Caco-2 (cell line): Measurements from ENCODE around the gene PODXL. TPM values are rescaled to one million over a fixed set of nuclear protein-coding genes. Genes with fewer than 3 reads are reported as not detected.
A peak's percentile ranks its signal among the peaks of the same experiment; 100 is the strongest.

Experiments
- BruUV-seq: library from RNA; stranded (reverse); fragments of 400-500 nt; replicated peaks from 2 replicates; lab custom pipeline; 2021; lab: Mats Ljungman, UMichigan
- CTCF ChIA-PET: fragments of 300-600 bp; sonication (Branson Sonifier 250); formaldehyde crosslinking; loops from one replicate; lab custom pipeline; 2022; ENCODE audit warnings: antibody characterized with exemption; lab: Charles Lee
- POLR2A ChIA-PET: fragments of 300-600 bp; sonication (Branson Sonifier 250); formaldehyde crosslinking; loops from one replicate; lab custom pipeline; 2022; ENCODE audit warnings: antibody characterized with exemption; lab: Charles Lee
- DNase-seq, 2 experiments: peaks; one replicate each; pipeline versions ENCODE4 v3.0.0 to v3.0.0-alpha.2; 2020 to 2022
- H3K27me3 ChIP-seq: replicated peaks from 2 replicates; pipeline ENCODE4 v1.6.0; 2011; ENCODE audit warnings: low read length; ENCODE audit not compliant: control insufficient read depth, insufficient read depth
- H3K36me3 ChIP-seq: 2 replicates; pipeline ENCODE4 v1.5.1; 2011; ENCODE audit warnings: low read length; ENCODE audit not compliant: control insufficient read depth, insufficient read depth
- H3K4me1 ChIP-seq: fragments of 250-450 bp; sonication (Bioruptor Pico); 2 replicates; pipeline ENCODE4 v1.5.1; 2020; ENCODE audit warnings: mild to moderate bottlenecking
- H3K4me3 ChIP-seq: 2 replicates; pipeline ENCODE4 v1.5.1; 2011; ENCODE audit warnings: low read depth, mild to moderate bottlenecking, control low read depth, low read length
- H3K9me3 ChIP-seq: fragments of 250-450 bp; sonication (Bioruptor Pico); 2 replicates; pipeline ENCODE4 v1.5.1; 2020; ENCODE audit warnings: mild to moderate bottlenecking, moderate library complexity
- H3K27ac Mint-ChIP-seq: one replicate; pipeline ENCODE4 v1.8.0; 2022; ENCODE audit warnings: mixed read lengths; ENCODE audit not compliant: unreplicated experiment
- H3K27me3 Mint-ChIP-seq: one replicate; pipeline ENCODE4 v1.8.0; 2022; ENCODE audit warnings: mixed read lengths; ENCODE audit not compliant: insufficient read depth, unreplicated experiment
- H3K36me3 Mint-ChIP-seq: one replicate; pipeline ENCODE4 v1.8.0; 2022; ENCODE audit warnings: mild to moderate bottlenecking, mixed read lengths; ENCODE audit not compliant: insufficient read depth, unreplicated experiment
- H3K4me1 Mint-ChIP-seq: one replicate; pipeline ENCODE4 v1.8.0; 2022; ENCODE audit warnings: low read depth, mixed read lengths; ENCODE audit not compliant: unreplicated experiment
- H3K4me3 Mint-ChIP-seq: one replicate; pipeline ENCODE4 v1.8.0; 2022; ENCODE audit warnings: mild to moderate bottlenecking, moderate library complexity, mixed read lengths; ENCODE audit not compliant: unreplicated experiment
- H3K9me3 Mint-ChIP-seq: one replicate; pipeline ENCODE4 v1.8.0; 2022; ENCODE audit warnings: mixed read lengths; ENCODE audit not compliant: unreplicated experiment
- intact Hi-C: fragments of 100-400 bp; cut with micrococcal nuclease; formaldehyde crosslinking; loops from one replicate; pipeline ENCODE4 v1.10.0; 2022; ENCODE audit not compliant: unreplicated experiment
- total RNA-seq: library from RNA; stranded (reverse); gene quantifications from 2 replicates; pipeline ENCODE4 v1.2.3, GENCODE V29; 2022
- TF ChIP-seq, protein P1 (sequence below), 2 experiments: fragments of 200-600 bp in 1 of 2; IDR thresholded peaks; 1 replicate in 1 of 2; 2 replicates in 1 of 2; pipeline versions ENCODE4 v1.5.1 to v1.8.0; 2011 to 2022; ENCODE audit warnings: antibody characterized with exemption in 1 of 2, control low read depth in 1 of 2, inconsistent platforms in 1 of 2, low read depth in 1 of 2, low read length in 1 of 2, mild to moderate bottlenecking in 1 of 2, moderate library complexity in 1 of 2; ENCODE audit not compliant: insufficient read depth in 1 of 2, severe bottlenecking in 1 of 2, unreplicated experiment in 1 of 2

Gene PODXL
- total RNA-seq, 1 experiment from 2014 or later = 278 TPM

GRCh38 chr7:131557652-131558385, 1.4 kb upstream of the PODXL start:
- Mint-ChIP-seq H3K27ac (peak overlapping the region; percentile 53), H3K4me3 (peak overlapping the region; percentile 94), H3K9me3 (no peaks in the 10 kb centered on the region), H3K4me1 (peaks cover 29% of the 10 kb centered on the region), H3K36me3 (peaks cover 22% of the 10 kb centered on the region), H3K27me3 (no peaks in the 10 kb centered on the region)
- TF ChIP-seq, protein P1, sequence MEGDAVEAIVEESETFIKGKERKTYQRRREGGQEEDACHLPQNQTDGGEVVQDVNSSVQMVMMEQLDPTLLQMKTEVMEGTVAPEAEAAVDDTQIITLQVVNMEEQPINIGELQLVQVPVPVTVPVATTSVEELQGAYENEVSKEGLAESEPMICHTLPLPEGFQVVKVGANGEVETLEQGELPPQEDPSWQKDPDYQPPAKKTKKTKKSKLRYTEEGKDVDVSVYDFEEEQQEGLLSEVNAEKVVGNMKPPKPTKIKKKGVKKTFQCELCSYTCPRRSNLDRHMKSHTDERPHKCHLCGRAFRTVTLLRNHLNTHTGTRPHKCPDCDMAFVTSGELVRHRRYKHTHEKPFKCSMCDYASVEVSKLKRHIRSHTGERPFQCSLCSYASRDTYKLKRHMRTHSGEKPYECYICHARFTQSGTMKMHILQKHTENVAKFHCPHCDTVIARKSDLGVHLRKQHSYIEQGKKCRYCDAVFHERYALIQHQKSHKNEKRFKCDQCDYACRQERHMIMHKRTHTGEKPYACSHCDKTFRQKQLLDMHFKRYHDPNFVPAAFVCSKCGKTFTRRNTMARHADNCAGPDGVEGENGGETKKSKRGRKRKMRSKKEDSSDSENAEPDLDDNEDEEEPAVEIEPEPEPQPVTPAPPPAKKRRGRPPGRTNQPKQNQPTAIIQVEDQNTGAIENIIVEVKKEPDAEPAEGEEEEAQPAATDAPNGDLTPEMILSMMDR (IDR thresholded peaks at IDR 0.05; ENCODE audit: insufficient read depth in 1 of 2, low read depth in 1 of 2, low read length in 1 of 2, severe bottlenecking in 1 of 2, unreplicated experiment in 1 of 2) = no peak
- Histone ChIP-seq H3K4me1 (peaks cover 26% of the 10 kb centered on the region), H3K27me3 (no peaks in the 10 kb centered on the region), H3K36me3 (no peaks in the 10 kb centered on the region), H3K4me3 (peak overlapping the region; percentile 84), H3K9me3 (no peaks in the 10 kb centered on the region)
- ChIA-PET POLR2A (interaction anchor here (0.6 to 1.5 kb wide), 4 partner anchors 25 to 95 kb away, joined by 3 to 10 read pairs (median 4); no protein-coding TSS in a partner anchor), CTCF (interaction anchor here (1.0 kb wide), 1 partner anchor 68 kb away, joined by 4 read pairs; no protein-coding TSS in a partner anchor)
- intact Hi-C loops = loop anchor here (1.0 to 5.0 kb wide), 3 partner anchors 28 to 63 kb away; no protein-coding TSS in a partner anchor
- TSS peak; percentile 80 for BruUV-seq
- peak; percentile 51 to 58 for DNase-seq

DNA sequence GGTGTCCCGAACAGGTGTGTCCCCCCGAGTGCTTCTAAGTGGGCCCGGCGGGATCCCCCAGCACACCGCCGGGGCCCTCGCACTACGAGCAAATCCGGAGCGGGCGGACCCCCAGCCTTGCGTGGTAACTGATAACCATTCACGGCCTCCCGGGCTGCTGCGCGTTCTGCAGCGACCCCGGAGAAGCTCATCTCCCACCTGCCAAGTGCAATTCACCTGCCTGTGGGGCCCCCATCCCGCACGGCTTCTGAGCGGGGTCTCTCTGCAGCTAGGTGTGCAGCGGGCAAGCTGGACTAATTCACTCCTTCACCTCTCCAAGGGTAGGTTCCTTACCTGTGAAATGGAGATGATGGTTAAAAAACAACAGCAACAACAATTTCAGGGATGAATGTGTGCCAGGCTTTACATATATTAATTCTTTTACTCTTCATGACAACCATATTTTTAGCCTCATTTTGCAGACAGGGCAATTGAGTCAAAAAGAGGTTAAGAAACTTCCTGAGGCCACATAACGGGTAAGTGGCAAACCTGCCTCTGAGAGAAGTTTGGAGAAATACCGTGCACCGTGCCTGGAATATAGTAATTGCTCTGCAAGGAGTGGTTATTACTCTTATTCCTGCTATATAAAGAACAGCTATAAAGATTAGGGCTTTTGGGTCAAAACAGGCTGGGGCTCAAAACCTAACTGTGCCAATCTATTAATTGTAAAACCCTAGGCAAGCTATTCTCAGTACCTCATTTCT, 652 bp upstream of the PODXL start:
- ChIA-PET CTCF (no interaction called here), POLR2A (interaction anchor here (0.6 to 1.5 kb wide), 2 partner anchors 29 to 33 kb away, joined by 3 to 5 read pairs; no protein-coding TSS in a partner anchor)
- Histone ChIP-seq H3K4me1 (peaks cover 31% of the 10 kb centered on the region), H3K27me3 (no peaks in the 10 kb centered on the region), H3K9me3 (no peaks in the 10 kb centered on the region), H3K36me3 (no peaks in the 10 kb centered on the region), H3K4me3 (peak overlapping the region; percentile 84)
- Mint-ChIP-seq H3K9me3 (no peaks in the 10 kb centered on the region), H3K4me1 (peaks cover 34% of the 10 kb centered on the region), H3K27ac (peak overlapping the region; percentile 53), H3K27me3 (no peaks in the 10 kb centered on the region), H3K36me3 (peaks cover 28% of the 10 kb centered on the region), H3K4me3 (peak overlapping the region; percentile 94)
- no TSS peak for BruUV-seq
- TF ChIP-seq, protein P1 (IDR thresholded peaks at IDR 0.05; ENCODE audit: insufficient read depth in 1 of 2, low read depth in 1 of 2, low read length in 1 of 2, severe bottlenecking in 1 of 2, unreplicated experiment in 1 of 2) = no peak
- intact Hi-C loops = loop anchor here (2.0 to 5.0 kb wide), 2 partner anchors 45 to 64 kb away; no protein-coding TSS in a partner anchor
- DNase-seq = no peak

DNA sequence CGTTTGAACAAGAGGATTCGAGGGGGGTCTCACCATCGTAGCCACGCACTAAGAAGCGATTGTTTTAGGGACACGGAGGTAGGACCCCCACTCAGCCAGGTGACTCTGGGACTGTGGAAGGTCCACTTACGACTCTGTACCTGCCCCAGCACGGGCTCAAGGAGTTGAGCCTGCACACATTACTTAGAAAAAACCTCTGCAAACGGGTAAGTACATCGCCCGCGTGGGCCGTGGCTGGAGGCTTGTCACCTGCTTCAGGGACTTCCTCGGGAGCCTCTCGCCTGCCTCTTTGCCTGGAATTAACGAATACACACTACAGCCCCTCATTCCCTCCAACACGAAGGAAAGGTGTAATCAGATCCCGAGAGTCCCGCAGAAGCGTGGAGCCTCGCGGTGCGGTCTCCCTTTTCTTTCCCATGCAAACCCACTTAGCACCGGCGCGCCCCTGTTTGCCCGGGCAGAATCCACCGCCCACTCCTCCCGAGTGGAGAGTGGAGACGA, 826 bp downstream of the PODXL start:
- H3K4me3 ChIP-seq = peak overlapping the region; percentile 91
- TF ChIP-seq, protein P1 (IDR thresholded peaks at IDR 0.05; ENCODE audit: insufficient read depth in 1 of 2, low read depth in 1 of 2, low read length in 1 of 2, severe bottlenecking in 1 of 2, unreplicated experiment in 1 of 2) = no peak
- H3K36me3 ChIP-seq = no peaks in the 10 kb centered on the region; the same call in 1 of the 2 replicates
- H3K4me3 Mint-ChIP-seq = peak overlapping the region; percentile 94
- ChIA-PET CTCF (interaction anchor here (2.8 kb wide), 1 partner anchor 98 kb away, joined by 7 read pairs; no protein-coding TSS in a partner anchor), POLR2A (no interaction called here)
- intact Hi-C loops = loop anchor here (1.0 to 5.0 kb wide), 4 partner anchors 10 to 71 kb away; no protein-coding TSS in a partner anchor
- no peaks in the 10 kb centered on the region for H3K27me3 Mint-ChIP-seq
- H3K36me3 Mint-ChIP-seq = peaks cover 28% of the 10 kb centered on the region
- H3K9me3 Mint-ChIP-seq = no peaks in the 10 kb centered on the region
- no peak for DNase-seq
- TSS peak; percentile 45 for BruUV-seq
- H3K27me3 ChIP-seq = no peaks in the 10 kb centered on the region
- H3K4me1 ChIP-seq = peaks cover 31% of the 10 kb centered on the region
- peak overlapping the region; percentile 67 for H3K27ac Mint-ChIP-seq
- H3K9me3 ChIP-seq = no peaks in the 10 kb centered on the region
- peaks cover 29% of the 10 kb centered on the region for H3K4me1 Mint-ChIP-seq
